GM19240 (cell line): ENCODE data around the gene CACNA1D.
"Not testable (repeated sequence)": the region's sequence is repeated elsewhere in the genome, so short reads cannot be mapped to it uniquely, and the experiment has no call there.

Experiments used
- DNase-seq: peaks from one replicate; pipeline ENCODE4 v3.0.0; 2011; ENCODE audit warnings: low spot score; ENCODE audit not compliant: insufficient read length

CACNA1D gene

DNA sequence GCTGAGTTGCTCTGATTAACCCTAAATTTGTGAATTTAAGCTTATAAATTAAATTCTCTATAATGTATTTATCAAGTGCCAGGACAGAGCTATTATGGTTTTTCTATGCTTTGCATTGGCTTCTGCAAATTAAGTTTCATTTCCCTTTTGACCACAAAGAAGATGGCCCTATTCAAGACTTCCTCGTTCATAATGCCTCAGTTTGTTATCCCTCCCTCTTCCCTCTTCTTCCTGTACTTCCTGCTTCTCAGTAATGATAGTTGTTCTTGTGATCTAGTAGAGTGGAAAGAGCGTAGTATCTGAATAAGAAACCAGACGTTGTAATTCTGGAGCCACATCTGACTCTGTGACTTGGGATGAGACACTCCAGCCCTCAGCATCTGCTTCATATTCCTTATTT lies 118.7 kb downstream of the CACNA1D start:
- DNase-seq = no peak

DNA sequence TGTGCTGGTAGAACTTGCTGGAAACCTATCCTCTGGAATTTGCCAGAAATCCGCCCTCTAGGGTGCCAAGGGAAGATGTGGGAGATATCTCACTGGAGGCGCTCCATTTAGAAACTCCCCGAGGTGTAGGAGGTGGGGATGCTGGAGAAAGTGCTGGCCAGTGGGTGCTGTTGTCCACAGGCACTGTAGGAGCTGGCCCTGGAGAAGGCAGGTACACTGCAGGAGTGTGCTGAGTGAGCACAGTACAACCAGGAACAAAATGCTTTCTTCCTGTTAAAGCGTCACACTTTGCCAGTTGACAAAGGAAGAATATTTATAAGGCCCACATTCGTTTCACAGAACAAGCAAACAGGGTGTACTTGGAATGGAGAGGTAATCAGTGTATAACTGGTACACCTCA lies 119.9 kb downstream of the CACNA1D start:
- no peak for DNase-seq

DNA sequence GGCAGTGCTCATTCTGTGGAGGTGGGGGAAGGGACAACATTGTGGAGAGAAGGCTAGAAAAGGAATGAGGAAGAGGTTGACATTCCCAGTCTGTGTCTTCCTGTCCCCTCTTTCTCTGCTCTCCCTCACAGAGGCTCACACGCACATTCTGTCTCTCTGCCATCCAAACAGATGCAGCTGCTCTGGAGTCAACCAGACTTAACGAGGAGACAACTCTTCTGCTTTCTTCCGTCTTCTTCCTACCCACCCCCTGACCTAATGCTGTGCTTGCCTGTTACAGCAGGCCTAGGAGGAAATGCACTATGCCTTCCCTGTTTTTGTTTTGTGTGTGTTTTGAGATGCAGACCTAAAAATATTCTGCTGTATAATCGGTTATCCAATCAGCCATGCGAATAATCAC lies 121.9 kb downstream of the CACNA1D start:
- DNase-seq = no peak

DNA sequence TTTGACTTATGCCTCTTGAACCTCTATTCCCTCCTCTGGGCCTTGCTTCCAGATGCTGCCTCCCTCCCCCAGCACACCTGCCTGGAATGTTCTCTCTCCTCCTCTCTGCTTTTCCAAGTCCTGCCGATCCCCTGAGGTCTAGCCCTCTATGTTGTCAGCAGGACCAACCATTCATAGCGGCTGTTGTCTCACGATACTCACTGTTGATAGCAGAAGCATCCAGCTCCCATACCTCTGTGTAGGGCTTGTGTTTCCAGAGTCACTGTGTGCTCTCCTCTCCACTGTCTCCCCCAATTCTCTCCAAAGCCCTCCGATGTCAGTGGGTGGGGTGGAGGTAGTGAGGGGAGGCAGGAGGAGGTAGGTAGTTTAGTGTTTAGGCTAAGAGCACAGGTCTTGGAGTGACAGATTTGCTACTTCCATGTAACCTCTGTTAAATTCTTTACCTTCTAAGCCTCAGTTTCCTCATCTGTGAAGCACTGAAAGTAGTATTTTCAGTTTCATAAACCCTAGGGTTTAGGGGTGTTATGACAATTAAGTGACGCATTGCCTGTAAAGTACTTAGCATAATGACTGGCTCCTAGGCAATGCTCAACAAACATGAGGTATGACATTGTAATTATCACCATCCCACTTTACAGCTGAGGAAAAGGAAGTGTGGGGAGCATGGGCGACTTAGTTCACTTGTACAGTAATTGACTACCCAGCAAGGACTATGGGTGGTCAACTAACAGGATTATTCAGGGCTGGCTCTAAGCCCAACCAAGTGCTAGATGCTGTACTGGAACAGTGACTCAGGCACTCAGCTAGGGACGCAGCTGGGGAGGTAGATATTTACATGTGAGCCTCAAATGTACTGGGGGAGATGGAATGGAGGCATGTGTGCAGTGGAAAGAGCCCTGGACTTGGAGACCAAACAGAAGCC lies 122.8 kb downstream of the CACNA1D start:
- DNase-seq = no peak

DNA sequence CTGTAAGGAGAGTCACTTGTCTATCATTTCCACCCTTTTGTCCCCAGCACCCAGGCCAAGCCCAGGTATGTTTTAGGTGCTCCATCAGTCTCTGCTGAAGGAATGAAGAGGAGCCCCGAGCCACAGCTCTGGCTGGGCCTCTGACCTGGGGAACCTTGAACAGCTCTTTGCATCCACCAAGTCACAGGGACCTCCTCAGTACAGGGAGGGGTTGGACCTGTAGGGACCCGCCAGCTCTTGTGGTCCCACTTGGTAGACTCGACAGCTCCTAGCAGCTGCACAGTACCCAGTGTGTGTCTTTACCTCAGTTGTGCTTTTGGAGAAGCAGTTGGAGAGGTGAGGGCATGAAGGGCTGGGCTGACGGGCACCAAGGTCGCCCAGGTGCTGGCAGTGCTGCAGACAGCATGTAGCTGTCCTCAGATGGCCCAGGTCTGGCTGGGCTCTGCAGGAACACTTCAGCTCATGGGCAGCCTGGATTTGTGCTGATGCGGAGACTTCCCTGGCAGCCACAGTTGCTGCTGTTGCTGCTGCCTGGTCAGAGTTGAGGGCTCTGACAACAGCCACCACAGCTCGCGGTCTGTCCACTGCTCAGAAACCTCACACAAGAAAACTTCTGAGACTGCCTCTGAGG lies 123.6 kb downstream of the CACNA1D start:
- DNase-seq = no peak

DNA sequence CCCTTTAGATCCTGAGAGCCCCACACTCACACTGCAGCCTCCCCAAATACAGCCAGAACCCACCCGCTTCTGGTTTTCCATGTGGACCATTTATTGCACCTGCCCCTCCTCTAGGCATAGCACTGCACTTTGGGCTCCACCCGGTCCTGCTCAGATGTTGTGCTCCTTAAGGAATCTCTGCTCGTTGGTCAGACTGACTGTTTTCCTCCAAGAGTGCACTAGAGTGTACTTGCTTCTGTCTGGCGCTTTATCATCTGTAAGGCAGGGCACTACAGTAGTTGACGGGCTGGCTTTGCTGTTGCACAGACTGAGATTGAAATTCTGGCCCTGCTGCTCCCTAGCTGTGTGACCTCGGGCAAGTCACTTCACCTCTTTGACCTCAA lies 124.1 kb downstream of the CACNA1D start:
- DNase-seq = no peak

DNA sequence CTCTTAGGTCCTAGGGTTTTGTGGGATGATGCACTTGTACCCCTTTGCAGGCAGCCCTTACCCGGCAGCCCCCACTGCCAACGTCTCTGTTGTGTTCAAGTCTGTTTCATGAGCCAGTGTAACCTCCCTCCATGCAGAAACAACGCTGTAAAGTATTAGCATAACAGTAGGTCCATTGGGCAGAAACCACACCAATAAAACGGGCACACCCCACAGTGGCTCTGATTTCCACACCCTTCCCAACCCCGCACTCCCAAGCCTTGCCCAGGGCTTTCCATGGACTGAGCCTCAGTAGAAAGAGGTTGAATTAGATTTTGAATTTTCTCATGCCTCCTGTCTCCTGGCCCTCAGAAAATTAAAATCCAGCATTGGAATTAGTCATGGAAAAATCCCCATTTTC lies 124.5 kb downstream of the CACNA1D start:
- no peak for DNase-seq

DNA sequence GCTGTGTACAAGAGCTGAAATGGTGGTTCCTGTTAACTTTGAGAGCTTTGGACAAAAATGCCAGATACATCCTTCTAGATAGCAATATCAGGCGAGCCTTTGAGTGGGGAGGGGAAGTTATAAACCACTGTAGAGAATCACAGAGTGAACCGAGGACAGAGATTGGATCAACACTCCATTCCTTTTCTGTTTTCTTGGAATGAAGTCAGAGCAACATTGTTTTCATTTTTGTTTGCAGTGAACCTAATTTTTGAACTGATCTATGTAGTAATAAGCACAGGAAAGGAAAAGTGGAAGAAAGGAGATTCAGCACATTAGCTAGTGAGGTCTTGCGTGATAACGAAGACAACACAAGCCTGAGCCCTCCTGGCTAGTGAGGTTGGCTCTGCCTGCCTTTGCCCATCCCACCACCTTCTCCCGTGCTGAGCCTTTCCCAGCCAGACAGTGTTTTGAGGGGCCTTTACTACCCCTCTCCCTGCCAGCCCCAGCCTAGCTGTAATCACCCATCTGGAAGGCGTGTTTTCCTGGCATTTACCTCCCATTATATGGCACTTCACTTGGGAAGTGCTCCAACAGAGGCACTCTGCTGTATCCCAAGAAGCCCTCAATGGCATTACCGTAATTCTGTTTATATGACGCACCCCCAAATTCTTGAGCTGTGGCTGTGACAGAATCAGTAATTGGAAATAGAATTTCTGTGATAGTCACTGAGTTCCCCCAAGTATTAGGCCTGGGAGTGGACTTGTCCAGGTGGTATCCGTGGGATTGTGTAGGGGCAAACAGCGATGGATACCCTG lies 129.8 kb downstream of the CACNA1D start:
- DNase-seq = no peak

DNA sequence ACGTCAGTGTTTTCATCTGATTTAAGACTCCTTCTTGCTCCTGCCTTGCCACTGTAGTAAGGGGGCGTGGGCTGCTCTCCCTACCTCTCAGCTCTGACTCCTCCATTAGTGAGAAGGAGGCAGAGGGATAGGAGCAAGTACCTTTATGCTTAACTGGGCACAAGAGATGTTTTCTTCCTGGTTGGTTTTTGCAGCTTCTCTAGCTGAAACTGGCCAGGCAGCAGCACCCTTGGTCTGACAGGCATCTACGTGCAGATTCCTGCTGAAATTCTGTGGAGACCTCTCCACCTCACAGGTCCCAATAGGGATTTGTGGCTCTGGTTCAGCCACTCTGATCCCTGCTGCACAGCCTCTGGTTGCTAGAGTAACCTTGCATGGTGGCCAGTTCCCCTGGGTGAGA lies 132.5 kb downstream of the CACNA1D start:
- DNase-seq = no peak

DNA sequence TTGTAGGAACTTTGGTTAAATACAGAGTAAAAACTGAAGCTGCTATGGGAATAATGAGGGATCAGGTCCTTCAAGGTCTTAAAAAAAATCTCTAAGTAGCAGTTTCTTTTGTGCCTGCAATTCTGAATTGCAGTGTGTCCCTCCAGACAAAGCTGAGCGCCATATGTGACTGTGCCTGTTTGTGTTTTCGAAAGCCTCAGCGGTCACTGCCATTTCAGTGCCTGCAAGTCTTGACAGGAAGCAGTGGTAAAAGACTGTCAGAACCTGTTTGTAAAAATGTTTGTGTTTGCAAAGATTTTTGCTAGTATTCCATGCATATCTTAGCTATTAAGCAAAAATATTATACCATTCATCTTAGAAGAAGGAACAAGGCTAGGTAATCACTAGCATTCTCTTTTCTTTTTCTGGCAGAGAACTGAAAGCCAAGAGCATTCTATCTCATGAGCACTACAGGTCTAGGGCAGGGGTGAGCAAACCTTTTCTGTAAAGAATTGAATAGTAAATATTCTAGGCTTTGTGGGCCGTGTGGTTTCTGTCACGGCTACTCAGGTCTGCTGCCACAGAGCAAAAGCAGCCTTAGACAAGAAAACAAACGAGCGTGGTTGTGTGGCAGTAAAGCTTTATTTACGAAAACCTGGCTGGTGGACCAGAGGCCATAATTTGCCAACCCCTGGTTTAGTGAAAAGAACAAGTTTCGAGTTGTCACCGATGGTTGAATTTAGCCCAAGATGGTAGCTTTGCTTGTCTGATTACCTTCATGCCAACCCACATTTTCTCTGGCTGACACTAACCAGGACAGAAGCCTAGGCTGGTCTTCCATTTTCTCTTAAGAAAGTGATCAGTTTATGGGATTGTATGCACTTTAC lies 134.4 kb downstream of the CACNA1D start:
- no peak for DNase-seq

DNA sequence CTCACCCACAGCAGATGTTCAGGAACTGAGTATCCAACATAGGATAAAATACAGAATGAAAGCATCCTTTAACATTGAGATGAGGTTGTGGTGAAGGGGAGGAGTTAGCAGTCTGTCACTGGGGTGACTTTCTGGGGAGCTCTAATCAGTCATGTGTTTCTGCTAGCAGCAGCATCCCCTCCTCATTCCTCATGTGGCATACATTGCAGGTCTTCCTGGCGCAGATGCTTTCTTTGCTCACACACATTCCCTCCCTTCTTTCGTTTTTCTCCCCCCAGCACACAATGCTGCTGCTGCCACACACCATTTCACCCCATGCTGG lies 135.0 kb downstream of the CACNA1D start:
- DNase-seq = no peak

DNA sequence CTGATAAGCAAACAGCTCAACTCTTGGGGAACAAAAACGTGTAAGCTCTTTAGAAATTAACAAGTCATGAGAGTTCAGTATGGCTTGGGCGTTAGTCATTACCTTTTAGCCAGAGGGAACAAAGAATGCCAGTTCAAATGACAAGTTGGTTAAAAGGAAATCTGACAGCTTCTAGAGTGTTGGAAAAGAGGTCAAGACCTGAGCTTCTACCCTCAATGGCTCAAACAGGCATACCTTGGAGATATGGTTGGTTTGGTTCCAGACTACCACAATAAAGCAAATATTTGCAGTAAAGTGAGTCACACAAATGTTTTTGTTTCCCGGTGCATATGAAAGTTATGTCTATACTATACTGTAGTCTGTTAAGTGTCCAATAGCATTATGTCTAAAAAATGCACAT lies 136.1 kb downstream of the CACNA1D start:
- DNase-seq = no peak

DNA sequence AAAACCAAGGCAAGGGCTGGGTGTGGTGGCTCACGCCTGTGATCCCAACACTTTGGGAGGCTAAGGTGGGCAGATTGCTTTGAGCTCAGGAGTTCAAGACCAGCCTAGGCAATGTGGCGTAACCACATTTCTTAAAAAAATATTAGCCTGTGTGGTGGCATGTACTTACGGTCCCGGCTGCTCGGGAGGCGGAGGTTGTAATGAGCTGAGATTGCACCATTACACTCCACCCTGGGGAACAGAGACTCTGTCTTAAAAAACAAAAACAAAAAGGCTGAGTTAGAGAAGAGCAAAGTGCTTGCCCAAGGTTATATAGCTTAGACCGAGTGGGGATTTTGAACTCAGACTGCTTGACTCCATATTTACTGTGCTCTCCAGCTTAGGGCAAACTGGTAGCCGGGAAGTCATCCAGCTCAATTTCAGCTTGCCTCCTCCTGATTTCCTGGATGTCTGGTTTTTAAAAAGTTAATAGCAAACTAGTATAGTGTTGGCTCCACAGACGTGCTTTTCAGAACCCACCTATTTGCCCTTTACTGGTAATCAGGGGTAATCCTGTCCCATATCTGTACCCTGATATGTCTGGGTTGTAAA lies 138.9 kb downstream of the CACNA1D start:
- no peak for DNase-seq

DNA sequence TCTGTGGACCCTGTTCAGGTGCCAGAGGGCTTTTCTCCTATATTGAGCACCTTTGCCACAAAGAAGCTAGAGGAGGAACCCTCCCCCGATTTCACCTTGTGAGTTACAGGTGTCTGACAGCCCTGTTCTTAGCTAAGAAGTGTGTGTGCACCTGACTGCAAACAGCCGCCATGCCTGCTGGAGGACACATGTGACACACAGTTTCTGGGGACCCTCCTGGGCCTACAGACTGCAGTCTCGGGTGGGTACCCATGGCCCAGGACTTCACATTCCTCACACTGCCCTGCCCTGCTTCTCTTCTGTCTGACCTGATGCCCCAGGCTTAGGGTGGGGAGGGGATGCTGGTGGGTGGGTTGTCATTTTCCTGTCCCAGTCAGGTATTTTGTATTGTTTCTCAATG lies 140.6 kb downstream of the CACNA1D start:
- no peak for DNase-seq

DNA sequence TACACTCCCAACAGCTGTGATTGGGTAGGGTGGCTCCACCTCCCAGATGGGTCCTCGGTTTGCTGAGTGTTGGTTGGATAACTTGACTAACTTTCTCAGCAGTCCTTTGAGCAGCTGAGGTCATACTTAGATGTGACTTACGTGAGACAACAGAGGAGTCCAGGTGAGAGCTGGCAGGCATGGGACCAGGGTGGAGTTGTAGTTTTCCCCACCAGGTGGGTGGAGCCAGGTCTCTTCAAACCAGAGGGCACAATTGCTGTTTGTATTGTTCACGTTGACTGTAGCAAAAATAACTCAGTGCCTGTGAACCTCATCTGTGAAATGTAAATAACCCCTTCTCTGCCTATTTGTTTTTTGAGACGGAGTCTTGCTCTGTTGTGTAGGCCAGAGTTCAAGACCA lies 144.4 kb downstream of the CACNA1D start:
- not testable (repeated sequence) for DNase-seq

DNA sequence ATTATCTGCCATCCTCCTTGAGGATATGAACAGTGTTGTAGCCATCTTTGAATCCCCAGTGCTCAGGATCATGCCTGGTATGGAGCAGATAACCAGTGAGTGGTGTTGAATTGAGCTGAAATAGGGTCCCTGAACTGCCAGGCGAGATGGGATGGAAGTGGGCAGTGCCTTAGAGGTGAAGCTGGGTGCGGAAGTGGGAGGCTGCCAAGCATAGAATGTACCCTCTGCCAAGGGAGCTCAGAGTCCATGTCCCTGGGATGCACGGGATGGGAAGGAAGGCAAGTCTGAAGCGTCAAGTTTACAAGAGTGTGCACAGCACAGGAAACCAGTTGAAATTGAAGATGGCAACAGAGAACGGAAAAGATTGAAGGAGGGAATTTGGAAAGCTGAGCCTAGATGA lies 147.0 kb downstream of the CACNA1D start:
- DNase-seq = no peak

DNA sequence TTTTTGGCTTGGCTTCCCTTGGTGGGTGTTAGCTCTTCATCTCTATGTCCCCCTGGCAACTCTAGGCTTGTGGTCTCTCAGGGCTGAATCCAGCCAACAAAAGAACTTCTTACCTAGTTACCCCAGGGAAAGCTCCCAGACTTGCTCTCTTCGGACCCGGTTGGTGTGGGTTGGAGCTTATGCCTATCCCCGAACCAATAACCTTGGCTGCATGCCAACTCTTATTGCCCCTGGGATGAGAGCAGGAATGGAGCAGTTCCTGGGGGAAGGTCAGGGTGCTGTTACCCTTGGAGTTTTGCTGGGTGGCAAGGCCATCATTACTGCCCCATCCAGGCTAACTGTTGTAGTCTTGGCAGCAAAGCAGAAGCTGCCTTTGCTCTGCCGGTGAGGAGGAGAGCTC lies 147.8 kb downstream of the CACNA1D start:
- DNase-seq = no peak

DNA sequence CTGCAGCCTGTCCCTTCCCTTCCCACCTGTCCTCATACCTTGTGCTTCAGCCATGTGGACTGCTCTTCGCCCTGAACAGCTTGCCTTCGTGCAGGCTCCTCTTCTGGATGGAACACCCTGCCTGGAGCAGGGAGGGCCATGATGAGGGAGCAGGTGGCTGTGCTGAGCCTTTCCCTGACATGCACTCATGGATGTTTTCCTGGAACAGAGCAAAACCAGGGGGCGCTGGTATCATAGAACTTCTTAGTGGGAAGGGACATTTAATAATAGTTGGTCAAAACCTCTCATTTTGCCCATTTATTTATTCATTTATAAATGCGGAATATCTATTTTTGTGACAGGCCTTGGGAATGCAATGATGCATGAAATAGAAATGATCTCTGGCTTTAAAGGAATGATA lies 149.3 kb downstream of the CACNA1D start:
- DNase-seq = no peak

DNA sequence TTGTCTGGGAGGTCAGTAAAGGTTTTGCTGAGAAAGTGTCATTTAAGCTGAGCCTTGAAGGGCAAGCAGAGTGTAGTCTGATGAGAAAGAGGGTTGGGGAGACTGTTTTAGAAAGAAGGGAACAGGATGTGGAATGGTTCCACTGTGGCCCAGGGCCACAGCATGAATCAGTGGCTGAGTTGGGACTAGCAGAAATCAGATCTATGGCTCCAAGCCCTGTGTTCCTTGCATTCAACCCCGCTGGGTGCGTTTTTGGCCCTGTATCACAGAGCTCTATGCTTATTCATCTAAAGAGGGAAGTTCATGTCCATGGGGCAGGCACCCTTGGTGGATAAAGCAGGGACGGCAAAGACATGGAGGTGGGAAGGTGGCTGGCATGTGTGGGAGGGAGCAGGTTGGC lies 151.3 kb downstream of the CACNA1D start:
- no peak for DNase-seq

DNA sequence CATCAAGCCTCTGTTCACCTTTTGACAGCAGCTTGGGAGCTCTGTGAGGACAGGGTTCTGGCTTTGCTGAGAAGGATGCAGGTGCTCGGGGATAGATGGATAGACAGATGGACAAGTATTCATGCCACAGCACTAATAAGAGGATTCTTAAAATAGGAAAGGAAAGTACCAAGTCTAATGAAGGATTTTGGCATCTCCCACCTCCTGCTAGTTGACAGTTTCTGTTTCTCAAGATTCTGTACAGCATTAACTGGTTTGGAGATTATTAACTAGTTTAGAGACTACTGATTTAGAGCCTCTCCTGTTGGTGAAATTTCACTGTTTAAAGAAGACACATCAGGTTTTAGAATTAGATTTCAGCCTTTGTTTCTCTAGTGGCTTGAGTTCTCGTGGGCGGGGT lies 152.3 kb downstream of the CACNA1D start:
- no peak for DNase-seq

DNA sequence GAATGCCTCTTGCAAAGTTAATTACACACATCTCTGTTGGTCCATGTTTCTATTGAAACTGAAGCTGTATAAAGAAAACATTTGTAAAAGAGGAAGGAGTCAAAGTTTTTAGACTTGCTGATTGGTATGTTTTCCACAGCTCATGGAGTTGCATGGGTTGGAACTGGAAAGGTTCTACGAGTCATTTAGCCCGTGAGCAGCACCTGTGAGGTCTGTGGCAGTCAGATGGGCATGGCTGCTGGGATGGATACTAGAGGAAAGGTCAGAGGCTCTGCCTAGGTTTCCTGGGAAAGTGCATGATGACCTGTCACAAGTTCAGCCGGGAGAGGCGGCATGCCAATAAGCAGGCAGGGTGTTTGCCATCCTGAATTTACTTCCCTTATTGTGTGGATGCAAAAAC lies 155.4 kb downstream of the CACNA1D start:
- no peak for DNase-seq
